ENCODE data around the gene TIRAP.

DNA sequence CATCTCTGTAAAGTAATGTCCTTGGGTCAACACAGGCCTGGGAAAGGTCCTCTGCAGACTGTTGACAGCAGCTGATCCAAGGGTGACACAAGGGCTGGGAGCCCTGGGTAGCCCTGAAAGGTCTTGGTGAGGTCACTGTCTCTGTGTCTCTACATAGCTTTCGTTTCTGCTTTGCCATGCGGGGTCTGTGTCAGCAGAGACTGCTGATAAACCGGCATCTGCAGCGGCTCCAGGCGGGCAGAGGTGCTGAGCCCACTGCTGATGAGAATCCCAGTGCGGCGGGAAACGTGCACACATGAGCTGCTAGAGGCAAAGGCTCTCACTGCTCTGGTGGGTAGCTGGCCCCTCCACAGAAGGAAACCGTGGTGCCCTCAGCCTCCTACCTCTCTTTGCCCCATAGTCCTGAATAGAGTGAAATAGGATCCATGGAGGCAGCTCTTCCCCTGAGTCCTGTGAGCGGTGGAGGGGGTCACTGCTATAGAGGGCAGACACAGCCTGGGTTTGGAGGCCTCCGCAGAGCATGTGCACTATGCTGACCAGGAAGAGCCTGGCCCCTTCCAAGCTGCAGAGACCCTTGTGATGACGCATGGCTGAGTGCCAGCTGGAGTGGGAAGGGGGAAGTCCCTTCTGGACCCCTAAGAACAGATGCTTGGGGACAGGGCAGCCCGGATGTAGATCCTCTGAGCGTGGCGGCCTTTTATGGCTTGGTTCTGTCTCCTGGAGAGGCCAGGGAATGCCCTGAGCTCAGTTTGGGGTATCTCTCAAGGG is 54.8 kb downstream of the TIRAP start:
- TF ChIP-seq EZH2 (IDR thresholded peaks at IDR 0.05) (no peak), POLR2AphosphoS5 (IDR thresholded peaks at IDR 0.05; ENCODE audit: borderline replicate concordance, low read depth, low read length) (no peak)
